GM23248 (cell line): ENCODE measurements around the gene HSD3B7. TPM values are rescaled to one million over a fixed set of nuclear protein-coding genes. Genes with fewer than 3 reads are reported as not detected.

Source experiments
- DNase-seq: peaks from one replicate; pipeline ENCODE4 v3.0.0-alpha.2; 2015
- H2AFZ ChIP-seq: fragments of 200-600 bp; sonication (generic); 2 replicates; pipeline ENCODE4 v1.6.1; 2016; ENCODE audit warnings: antibody characterized with exemption
- H3F3A ChIP-seq: fragments of 200-600 bp; sonication (generic); 2 replicates; pipeline ENCODE4 v1.6.1; 2016; ENCODE audit warnings: mild to moderate bottlenecking, antibody characterized with exemption, mixed run types; ENCODE audit not compliant: insufficient read depth
- H3K27ac ChIP-seq: fragments of 200-600 bp; sonication (generic); 2 replicates; pipeline ENCODE4 v1.5.1; 2016; ENCODE audit warnings: mild to moderate bottlenecking
- H3K27me3 ChIP-seq: fragments of 200-600 bp; sonication (generic); replicated peaks from 2 replicates; pipeline ENCODE4 v1.6.1; 2016; ENCODE audit warnings: mild to moderate bottlenecking; ENCODE audit not compliant: insufficient read depth
- H3K36me3 ChIP-seq: fragments of 200-600 bp; sonication (generic); 2 replicates; pipeline ENCODE4 v1.6.1; 2016; ENCODE audit warnings: low read depth, mild to moderate bottlenecking
- H3K4me1 ChIP-seq: fragments of 200-600 bp; sonication (generic); 2 replicates; pipeline ENCODE4 v1.6.1; 2016; ENCODE audit warnings: mild to moderate bottlenecking; ENCODE audit not compliant: insufficient read depth
- H3K4me2 ChIP-seq: fragments of 200-600 bp; sonication (generic); one replicate; pipeline ENCODE4 v1.6.1; 2016; ENCODE audit warnings: mild to moderate bottlenecking; ENCODE audit not compliant: unreplicated experiment
- H3K4me3 ChIP-seq: fragments of 200-600 bp; sonication (generic); 2 replicates; pipeline ENCODE4 v1.5.1; 2016; ENCODE audit warnings: mild to moderate bottlenecking
- H3K79me2 ChIP-seq: fragments of 200-600 bp; sonication (generic); 2 replicates; pipeline ENCODE4 v1.6.1; 2016; ENCODE audit warnings: mild to moderate bottlenecking; ENCODE audit not compliant: insufficient read depth
- H3K9ac ChIP-seq: fragments of 200-600 bp; sonication (generic); 2 replicates; pipeline ENCODE4 v1.6.1; 2016; ENCODE audit warnings: mild to moderate bottlenecking
- H3K9me2 ChIP-seq: fragments of 200-600 bp; sonication (generic); 2 replicates; pipeline ENCODE4 v1.6.1; 2016; ENCODE audit warnings: mixed run types, mild to moderate bottlenecking, moderate library complexity; ENCODE audit not compliant: insufficient read depth
- H3K9me3 ChIP-seq: fragments of 200-600 bp; sonication (generic); one replicate; pipeline ENCODE4 v1.6.1; 2017; ENCODE audit warnings: low read depth
- H4K20me1 ChIP-seq: fragments of 200-600 bp; sonication (generic); 2 replicates; pipeline ENCODE4 v1.6.0; 2016; ENCODE audit not compliant: insufficient read depth
- EZH2 ChIP-seq: fragments of 200-600 bp; sonication (generic); IDR thresholded peaks from 2 replicates; pipeline ENCODE4 v1.6.1; 2018; ENCODE audit warnings: antibody characterized with exemption, mild to moderate bottlenecking; ENCODE audit not compliant: insufficient read depth, poor library complexity, severe bottlenecking
- EZH2phosphoT487 ChIP-seq: fragments of 200-600 bp; sonication (generic); IDR thresholded peaks from 2 replicates; pipeline ENCODE4 v1.6.1; 2018; ENCODE audit warnings: antibody characterized with exemption, moderate library complexity, mild to moderate bottlenecking, low read depth; ENCODE audit not compliant: insufficient read depth
- WGBS, 2 experiments: methylation state at CpG; one replicate each; pipeline ENCODE4 v1.1.6; 2015 to 2017; ENCODE audit warnings: low lambda C conversion rate in 2 of 2, low coverage in 1 of 2; ENCODE audit errors: missing lambda C conversion rate in 2 of 2; 5-methylcytosine and 5-hydroxymethylcytosine counted together
- in situ Hi-C: fragments of 300-500 bp; cut with MboI; formaldehyde crosslinking; loops from 2 replicates; pipeline ENCODE4 v1.15.0; 2020
- polyA plus RNA-seq: library from polyadenylated mRNA; unstranded; fragments of >200 nt; fragmentation: Nextera tagmentation; extraction: Ambion mirVana; gene quantifications from 2 replicates; pipeline ENCODE4 v1.2.1, GENCODE V29; 2016
- total RNA-seq: library from RNA; depleted of rRNA; stranded (reverse); fragments of >200 nt; shearing (Covaris generic); gene quantifications from 2 replicates; pipeline ENCODE4 v1.2.3, GENCODE V29; 2014

Gene HSD3B7
- total and polyA plus RNA-seq, 2 experiments from 2014 or later: 40.2 to 69.7 TPM

GRCh38 chr16:31002862-31003341 lies 17.9 kb downstream of the HSD3B7 start:
- no peak for TF ChIP-seq EZH2phosphoT487
- no peak for TF ChIP-seq EZH2
- Histone ChIP-seq H3K9me3 (no peaks in the 10 kb centered on the region), H3F3A (peaks cover 28% of the 10 kb centered on the region), H3K27ac (no peak overlapping the region), H3K4me2 (no peak overlapping the region), H3K4me1 (peaks cover 24% of the 10 kb centered on the region), H4K20me1 (no peaks in the 10 kb centered on the region), H3K9ac (no peak overlapping the region), H3K4me3 (no peak overlapping the region), H3K79me2 (no peaks in the 10 kb centered on the region), H2AFZ (no peak overlapping the region), H3K36me3 (no peaks in the 10 kb centered on the region), H3K27me3 (no peaks in the 10 kb centered on the region), H3K9me2 (no peaks in the 10 kb centered on the region)
- in situ Hi-C loops: no loop called here
- DNase-seq: no peak
- 82 to 85% methylated on average over 9 of the region's 9 CpGs for WGBS, 2 experiments

- H3K79me2 ChIP-seq: no peaks in the 10 kb centered on the region
- H3K9me3 ChIP-seq: no peaks in the 10 kb centered on the region
- H3K4me2 ChIP-seq: no peak overlapping the region
- no peaks in the 10 kb centered on the region for H3K36me3 ChIP-seq
- peaks cover 22% of the 10 kb centered on the region for H3K4me1 ChIP-seq
- 89 to 90% methylated on average over 6 of the region's 6 CpGs for WGBS, 2 experiments
- in situ Hi-C loops: no loop called here
- H3K27me3 ChIP-seq: no peaks in the 10 kb centered on the region
- H3K4me3 ChIP-seq: no peak overlapping the region
- TF ChIP-seq EZH2 (no peak), EZH2phosphoT487 (no peak)
- no peak overlapping the region for H3K27ac ChIP-seq
- H4K20me1 ChIP-seq: no peaks in the 10 kb centered on the region
- no peak overlapping the region for H3K9ac ChIP-seq
- H2AFZ ChIP-seq: no peak overlapping the region
- H3F3A ChIP-seq: peaks cover 21% of the 10 kb centered on the region
- DNase-seq: no peak
- H3K9me2 ChIP-seq: no peaks in the 10 kb centered on the region
Observed at GRCh38 chr16:31003744-31004143, 18.7 kb downstream of the HSD3B7 start.

- Histone ChIP-seq H3K4me1 (peaks cover 16% of the 10 kb centered on the region), H2AFZ (no peak overlapping the region), H3K9me2 (no peaks in the 10 kb centered on the region), H3K36me3 (no peaks in the 10 kb centered on the region), H3K4me2 (no peak overlapping the region), H3F3A (peaks cover 14% of the 10 kb centered on the region), H3K27ac (no peak overlapping the region), H3K9me3 (no peaks in the 10 kb centered on the region), H3K79me2 (no peaks in the 10 kb centered on the region), H4K20me1 (no peaks in the 10 kb centered on the region), H3K4me3 (no peak overlapping the region), H3K9ac (no peak overlapping the region), H3K27me3 (no peaks in the 10 kb centered on the region)
- TF ChIP-seq EZH2: no peak
- TF ChIP-seq EZH2phosphoT487: no peak
- 31 to 32% methylated on average over 2 of the region's 2 CpGs for WGBS, 2 experiments
- in situ Hi-C loops: no loop called here
- no peak for DNase-seq
Observed at GRCh38 chr16:31004658-31005057, 19.7 kb downstream of the HSD3B7 start.

GRCh38 chr16:31005350-31006085 lies 20.5 kb downstream of the HSD3B7 start:
- H3K9me3 ChIP-seq: no peaks in the 10 kb centered on the region
- no peak for TF ChIP-seq EZH2phosphoT487
- no peak for TF ChIP-seq EZH2
- no peaks in the 10 kb centered on the region for H3K79me2 ChIP-seq
- H3K27ac ChIP-seq: no peak overlapping the region
- peaks cover 13% of the 10 kb centered on the region for H3K4me1 ChIP-seq
- H3K27me3 ChIP-seq: no peaks in the 10 kb centered on the region
- H4K20me1 ChIP-seq: no peaks in the 10 kb centered on the region
- no peak overlapping the region for H3K4me2 ChIP-seq
- no peak overlapping the region for H3K9ac ChIP-seq
- 0 out of 2 replicates have a peak, but pooled peaks cover 8% of the 10 kb centered on the region for H3F3A ChIP-seq
- H3K9me2 ChIP-seq: no peaks in the 10 kb centered on the region
- in situ Hi-C loops: no loop called here
- no peak overlapping the region for H3K4me3 ChIP-seq
- no peak for DNase-seq
- H2AFZ ChIP-seq: no peak overlapping the region
- H3K36me3 ChIP-seq: no peaks in the 10 kb centered on the region
- WGBS, 2 experiments: 78 to 81% methylated on average over 16 of the region's 16 CpGs
